Activated CD4-positive, alpha-beta T cell treated with anti-CD3 and anti-CD28 coated beads for 48 hours (primary cell): ENCODE results near the gene IGSF21.
"Not testable (repeated sequence)": the region's sequence is repeated elsewhere in the genome, so short reads cannot be mapped to it uniquely, and the experiment has no call there.

Source experiments
- DNase-seq: peaks from one replicate; pipeline ENCODE4 v3.0.0-alpha.2; 2020

IGSF21 gene

DNA sequence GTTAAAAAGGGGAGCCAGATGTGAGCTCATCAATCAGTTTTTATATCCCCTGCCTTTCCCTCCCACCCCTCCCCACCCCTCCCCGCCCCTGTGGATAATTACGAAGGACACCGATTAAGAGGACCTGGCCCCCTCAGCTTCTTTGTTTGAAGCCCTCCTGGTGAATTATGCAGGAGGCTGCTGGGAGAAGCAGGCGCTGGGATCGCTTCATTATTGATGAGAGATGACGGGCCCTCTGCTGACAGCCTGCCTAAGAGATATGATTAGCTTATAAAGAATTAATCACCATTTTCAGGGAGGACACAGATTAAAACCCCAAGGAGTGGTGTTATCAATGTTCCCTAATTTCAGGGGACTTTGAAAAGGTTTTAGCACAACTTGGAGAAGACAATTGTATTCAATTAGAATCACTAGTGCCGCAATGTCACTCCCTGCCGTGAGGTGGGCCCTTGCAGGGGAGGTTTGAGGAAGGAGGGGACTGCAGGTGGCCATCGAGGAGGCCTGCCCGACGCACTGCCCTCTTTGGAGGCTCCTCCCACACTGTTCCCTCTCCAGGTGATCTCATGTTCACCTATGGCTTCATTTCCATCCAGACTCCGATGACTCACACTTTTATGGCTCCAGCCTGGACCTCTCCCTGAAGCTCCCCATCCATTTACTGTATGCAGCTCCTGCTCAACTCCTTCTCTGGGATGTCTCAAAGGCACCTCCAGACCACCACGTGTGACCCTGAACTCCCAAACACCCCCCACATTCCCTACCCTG lies 306.1 kb downstream of the IGSF21 start:
- DNase-seq, result no peak

DNA sequence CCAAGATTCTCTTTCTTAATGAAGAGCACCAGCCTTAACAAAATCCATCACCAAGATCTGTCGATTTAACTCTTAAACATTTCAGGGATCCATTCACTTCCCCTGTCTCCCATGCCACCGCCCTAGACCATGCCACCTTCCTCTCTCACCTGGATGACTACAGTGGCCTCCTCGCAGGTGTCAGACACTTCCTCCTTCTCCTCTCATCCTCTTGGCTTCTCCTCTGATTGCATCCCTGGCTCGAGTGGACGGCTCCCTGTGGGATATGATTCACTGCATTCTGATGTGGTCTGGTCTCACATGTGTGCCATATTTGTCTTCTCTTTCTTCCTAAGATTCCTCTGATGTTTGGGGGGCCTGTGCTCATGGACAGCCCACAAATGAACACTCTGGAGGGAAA lies 306.7 kb downstream of the IGSF21 start:
- no peak for DNase-seq

DNA sequence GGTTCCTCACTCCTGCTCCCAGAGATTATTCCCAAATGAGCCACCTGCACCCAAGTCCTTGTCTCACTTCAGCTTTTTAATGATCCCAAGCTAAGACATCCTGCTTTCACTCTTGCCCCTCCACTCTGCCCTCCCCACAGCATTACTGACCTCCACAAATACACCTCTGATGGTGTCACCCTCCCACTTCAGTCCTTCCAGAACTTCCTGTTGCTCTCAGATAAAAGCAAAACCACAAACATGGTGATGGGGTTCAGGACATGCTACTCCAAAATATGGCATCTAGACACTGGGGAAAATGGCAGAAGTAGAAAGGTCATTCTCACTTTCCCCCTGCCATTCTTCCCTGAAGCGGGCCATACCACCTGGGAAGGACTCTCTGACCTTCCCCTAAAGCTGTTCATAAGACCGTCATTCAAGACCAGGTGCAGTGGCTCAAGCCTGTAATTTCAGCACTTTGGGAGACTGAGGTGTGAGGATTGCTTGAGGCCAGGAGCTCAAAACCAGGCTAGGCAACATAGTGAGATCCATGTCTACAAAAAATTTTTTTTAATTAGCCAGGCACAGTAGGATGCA lies 307.4 kb downstream of the IGSF21 start:
- DNase-seq, result no peak

DNA sequence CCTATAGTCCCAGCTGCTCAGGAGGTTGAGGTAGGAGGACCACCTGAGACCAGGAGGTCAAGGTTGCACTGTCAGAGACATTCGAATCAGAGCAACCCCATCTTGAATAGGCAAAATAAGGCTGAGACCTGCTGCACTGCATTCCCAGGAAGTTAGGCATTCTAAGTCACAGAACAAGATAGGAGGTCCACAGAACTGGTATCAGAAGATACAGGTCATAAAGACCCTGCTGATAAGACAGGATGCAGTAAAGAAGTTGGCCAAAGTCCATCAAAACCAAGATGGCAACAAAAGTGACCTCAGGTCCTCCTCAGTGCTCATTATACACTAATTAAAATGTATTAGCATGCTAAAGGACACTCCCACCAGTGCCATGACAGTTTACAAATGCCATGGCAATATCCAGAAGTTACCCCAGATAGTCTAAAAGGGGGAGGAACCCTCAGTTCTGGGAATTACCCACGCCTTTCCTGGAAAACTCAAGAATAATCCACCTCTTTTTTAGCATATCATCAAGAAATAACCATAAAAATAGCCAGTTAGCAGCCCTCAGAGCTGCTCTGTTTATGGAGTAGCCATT lies 307.9 kb downstream of the IGSF21 start:
- no peak for DNase-seq

DNA sequence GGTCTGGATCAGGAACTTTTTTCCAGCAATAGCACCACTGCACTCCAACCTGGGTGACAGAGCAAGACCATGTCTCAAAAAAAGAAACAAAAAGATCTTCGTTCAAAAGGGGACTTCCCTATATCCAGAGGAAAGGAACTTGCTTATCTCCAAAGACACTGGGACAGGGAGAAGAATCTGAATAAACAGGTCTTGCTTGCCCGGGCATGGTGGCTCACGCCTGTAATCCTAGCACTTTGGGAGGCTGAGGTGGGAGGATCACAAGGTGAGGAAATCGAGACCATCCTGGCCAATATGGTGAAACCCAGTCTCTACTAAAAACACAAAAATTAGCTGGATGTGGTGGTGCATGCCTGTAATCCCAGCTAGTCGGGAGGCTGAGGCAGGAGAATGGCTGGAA lies 308.5 kb downstream of the IGSF21 start:
- DNase-seq, result not testable (repeated sequence)

DNA sequence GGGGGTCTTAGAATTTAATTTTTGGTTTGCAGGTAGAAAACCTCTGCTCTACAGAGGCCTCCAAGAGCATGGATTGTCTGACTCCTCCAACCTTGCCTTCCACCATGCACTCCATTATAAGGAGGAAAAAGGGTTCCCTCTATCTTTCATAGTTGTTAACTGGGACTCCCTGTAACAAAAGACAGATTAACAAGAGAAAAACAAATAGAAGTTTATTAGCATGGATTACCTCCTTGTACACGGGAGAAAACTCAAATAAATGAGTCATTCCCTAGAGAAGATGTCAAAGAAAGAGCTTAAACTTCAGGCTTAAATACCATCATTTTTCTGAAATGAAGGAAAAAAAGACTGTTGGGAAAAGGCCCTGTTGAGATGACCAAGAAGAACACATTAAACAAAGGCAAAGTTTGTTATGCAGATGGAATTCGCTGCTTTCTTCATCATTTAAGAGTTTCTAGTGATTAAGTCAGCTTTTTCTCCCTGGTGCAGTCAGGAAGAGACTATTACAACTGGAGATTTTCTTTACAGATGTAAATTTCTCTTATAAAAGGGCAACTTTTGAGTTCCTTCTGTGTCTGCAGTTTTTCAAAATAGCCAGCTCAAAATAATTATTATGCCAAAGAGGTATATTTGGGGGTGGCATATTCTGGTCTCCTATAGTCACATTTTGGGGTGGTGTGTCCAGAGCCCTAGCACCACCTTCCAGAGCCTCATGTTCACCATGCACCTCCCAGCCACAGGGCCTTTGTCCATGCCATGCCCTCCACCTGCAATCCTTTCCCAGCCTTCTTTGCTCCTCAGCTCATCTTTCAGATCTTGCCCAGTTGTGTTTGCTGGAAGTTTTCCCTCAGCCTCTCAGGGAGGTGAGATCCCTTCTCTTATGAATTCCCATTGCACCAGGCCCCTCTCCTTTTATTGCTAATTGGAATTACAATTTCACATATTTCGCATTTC lies 310.0 kb downstream of the IGSF21 start:
- DNase-seq, result no peak

DNA sequence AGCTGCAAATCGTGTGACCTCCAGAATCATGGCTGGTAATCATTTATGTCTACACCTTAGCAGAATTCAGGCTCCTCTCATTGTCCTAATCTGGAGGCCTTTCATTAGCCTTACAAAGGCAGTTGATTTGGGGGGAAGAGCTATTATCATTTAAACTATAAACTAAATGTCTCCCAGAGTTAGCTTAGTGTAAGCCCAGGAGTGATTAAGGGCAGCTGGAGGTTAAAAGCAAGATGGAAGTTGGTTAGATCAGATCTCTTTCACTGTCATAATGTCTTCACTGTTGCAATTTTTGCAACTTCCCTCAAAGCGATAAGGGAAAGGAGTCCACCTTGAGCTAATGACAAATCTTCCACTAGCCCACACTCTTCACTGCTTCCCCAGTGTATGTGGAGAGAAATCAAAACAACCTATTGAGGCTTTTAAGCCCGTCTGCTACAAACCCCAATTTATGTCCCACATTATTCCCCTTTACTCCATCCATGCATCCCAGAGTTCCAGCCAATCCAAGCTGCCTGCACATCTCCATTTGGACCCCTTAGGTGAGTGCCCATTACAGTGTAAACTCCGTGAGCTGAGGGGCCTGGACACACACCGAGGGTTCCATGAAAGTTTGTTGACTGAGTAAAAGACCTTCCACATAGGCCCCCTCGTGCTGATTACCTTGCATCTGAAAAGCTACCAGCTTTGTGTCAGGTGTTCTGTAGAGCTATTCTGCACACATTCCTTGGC lies 311.7 kb downstream of the IGSF21 start:
- no peak for DNase-seq

DNA sequence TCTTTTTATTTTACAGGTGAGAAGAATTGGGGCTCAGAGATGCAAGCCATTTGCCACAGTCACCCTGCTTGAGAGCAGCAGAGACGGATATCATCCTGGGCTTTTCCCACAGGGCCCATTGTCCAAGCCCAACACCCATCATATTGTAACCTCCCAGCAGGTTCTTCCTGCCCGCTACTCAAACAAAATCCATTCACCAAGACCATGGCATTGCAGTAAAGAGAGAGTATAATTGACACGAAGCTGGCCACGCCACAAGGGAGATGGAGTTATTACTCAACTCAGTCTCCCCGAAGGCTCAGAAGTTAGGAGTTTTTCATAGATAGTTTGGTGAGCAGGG lies 312.2 kb downstream of the IGSF21 start:
- no peak for DNase-seq

DNA sequence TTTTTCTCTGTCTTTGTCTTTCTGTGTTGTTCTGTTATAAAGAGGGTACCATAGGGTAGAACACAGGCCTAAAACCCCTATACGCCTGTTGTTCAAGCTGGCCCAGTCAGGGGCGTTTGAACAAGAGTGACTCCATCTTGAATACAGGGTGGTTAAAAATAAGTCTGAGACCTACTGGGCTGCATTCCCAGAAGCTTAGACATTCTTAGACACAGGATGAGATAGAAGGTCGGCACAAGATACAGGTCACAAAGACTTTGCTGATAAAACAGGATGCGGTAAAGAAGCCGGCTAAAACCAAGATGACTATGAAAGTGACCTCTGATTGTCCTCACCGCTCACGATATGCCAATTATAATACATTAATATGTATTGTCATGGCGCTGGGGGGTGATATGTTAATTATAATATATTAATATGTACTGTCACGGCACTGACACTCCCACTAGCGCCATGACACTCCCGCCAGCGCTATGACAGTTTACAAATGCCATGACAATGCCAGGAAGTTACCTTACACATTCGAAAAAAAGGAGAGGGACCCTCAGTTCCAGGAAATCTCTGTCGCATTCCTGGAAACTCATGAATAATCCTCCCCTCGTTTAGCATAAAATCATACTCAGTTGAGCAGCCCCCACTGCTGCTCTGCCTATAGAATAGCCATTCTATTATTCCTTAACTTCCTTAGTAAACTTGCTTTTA lies 314.6 kb downstream of the IGSF21 start:
- no peak for DNase-seq

DNA sequence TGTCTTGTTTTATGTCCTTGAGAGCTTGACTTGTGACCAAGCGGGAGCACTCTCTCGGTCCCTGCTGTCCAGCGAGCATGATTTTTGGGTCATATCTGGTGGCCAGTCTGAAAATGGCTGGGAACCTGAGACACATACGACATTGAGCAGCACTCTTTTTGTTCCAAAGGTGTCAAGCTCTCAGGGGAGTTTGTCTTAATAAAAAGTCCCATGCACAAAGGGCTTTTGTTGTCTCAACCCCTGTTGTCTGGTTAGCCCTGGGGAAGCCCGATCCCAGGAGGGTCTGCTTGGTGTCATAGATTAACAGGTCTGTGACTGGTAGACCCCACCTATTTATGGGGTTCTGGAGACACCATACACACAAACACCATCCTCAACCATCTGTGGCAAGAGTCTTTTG lies 315.4 kb downstream of the IGSF21 start:
- no peak for DNase-seq

DNA sequence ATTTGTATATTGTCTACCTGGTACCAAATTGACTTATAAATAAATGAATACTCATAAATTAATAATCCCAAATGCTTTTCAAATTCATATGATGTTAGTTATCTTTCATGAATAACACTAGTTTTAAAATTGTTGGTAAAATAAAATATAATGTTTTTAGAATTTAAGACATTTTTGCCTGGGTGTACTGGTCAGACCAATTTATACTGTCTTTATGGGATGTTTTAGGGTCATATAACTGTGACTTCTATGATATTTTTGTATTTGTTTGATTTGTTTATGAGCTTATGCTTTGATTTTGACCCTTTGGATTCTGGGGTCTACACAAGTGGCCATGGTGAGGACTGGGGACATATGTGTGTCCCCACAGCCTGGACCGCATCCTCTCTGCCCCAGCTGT lies 319.0 kb downstream of the IGSF21 start:
- DNase-seq, result no peak
